HCT116 (cell line): ENCODE measurements around the gene MYADML2. TPM values are rescaled to one million over a fixed set of nuclear protein-coding genes. Genes with fewer than 3 reads are reported as not detected.

Experiments
- ATAC-seq: fragments of 200-7000 bp; cut with Tn5 transposase; 2 replicates; pipeline ENCODE4 v1.9.1; 2020; ENCODE audit warnings: mild to moderate bottlenecking, moderate library complexity
- BruUV-seq: library from RNA; stranded (reverse); fragments of 400-500 nt; replicated peaks from 2 replicates; lab custom pipeline; 2021; lab: Mats Ljungman, UMichigan
- CTCF ChIA-PET: fragments of 300-600 bp; sonication (Branson Sonifier 250); formaldehyde crosslinking; loops from one replicate; lab custom pipeline; 2021; ENCODE audit warnings: antibody characterized with exemption; lab: Charles Lee
- POLR2A ChIA-PET: fragments of 300-600, 350-600 bp; sonication (Branson Sonifier 250); formaldehyde crosslinking; loops from one replicate; lab custom pipeline; 2021; ENCODE audit warnings: antibody characterized with exemption; lab: Charles Lee
- RAD21 ChIA-PET, 2 experiments: fragments of 300-600 bp; sonication (Branson Sonifier 250); formaldehyde crosslinking; loops; one replicate each; lab custom pipeline; 2023; ENCODE audit warnings: low total read pairs in 2 of 2; ENCODE audit not compliant: uncharacterized antibody in 2 of 2, unreplicated experiment in 2 of 2, low non-redundant PET in 1 of 2; lab: Charles Lee
- DNase-seq: peaks from one replicate; pipeline ENCODE4 v3.0.0-alpha.2; 2010; ENCODE audit warnings: low read depth, low spot score
- H2AFZ ChIP-seq: fragments of 200-600 bp; shearing (Covaris generic), sonication (generic); 2 replicates; pipeline ENCODE4 v1.6.1; 2017; ENCODE audit warnings: low read depth, mixed run types, mixed read lengths, antibody characterized with exemption, low read length; ENCODE audit not compliant: poor library complexity, severe bottlenecking
- H3K27ac ChIP-seq: 2 replicates; pipeline ENCODE4 v1.5.1; 2012; ENCODE audit warnings: low read depth, low read length
- H3K27me3 ChIP-seq: fragments of 200-600 bp; sonication (generic); 2 replicates; pipeline ENCODE4 v1.6.1; 2016; ENCODE audit warnings: mixed run types, low read length, mixed read lengths; ENCODE audit not compliant: insufficient read depth
- H3K36me3 ChIP-seq, 2 experiments: fragments of 200-500 bp in 1 of 2; fragments of 200-600 bp in 1 of 2; sonication (Bioruptor generic) in 1 of 2; sonication (generic) in 1 of 2; 2 replicates each; pipeline versions ENCODE4 v1.5.1 to v1.6.1; 2014 to 2016; ENCODE audit warnings: low read length in 2 of 2, inconsistent platforms in 1 of 2, mixed read lengths in 1 of 2, mixed run types in 1 of 2; ENCODE audit not compliant: insufficient read depth in 2 of 2, control insufficient read depth in 1 of 2
- H3K4me1 ChIP-seq, 2 experiments: fragments of 200-600 bp in 1 of 2; sonication (generic) in 1 of 2; 2 replicates each; pipeline versions ENCODE4 v1.5.1 to v1.6.1; 2012 to 2017; ENCODE audit warnings: low read length in 2 of 2, inconsistent platforms in 1 of 2, mild to moderate bottlenecking in 1 of 2, mixed read lengths in 1 of 2, mixed run types in 1 of 2, moderate library complexity in 1 of 2; ENCODE audit not compliant: insufficient read depth in 2 of 2, control insufficient read depth in 1 of 2
- H3K4me2 ChIP-seq: fragments of 200-600 bp; sonication (generic); 2 replicates; pipeline ENCODE4 v1.6.1; 2017; ENCODE audit warnings: mixed run types, low read length, mixed read lengths
- H3K4me3 ChIP-seq, 2 experiments: fragments of 200-600 bp in 1 of 2; sonication (generic) in 1 of 2; replicated peaks in 1 of 2; 2 replicates each; pipeline ENCODE4 v1.5.1; 2011 to 2016; ENCODE audit warnings: low read length in 2 of 2, control low read depth in 1 of 2, low read depth in 1 of 2, mild to moderate bottlenecking in 1 of 2, mixed read lengths in 1 of 2, mixed run types in 1 of 2
- H3K79me2 ChIP-seq: fragments of 200-600 bp; sonication (generic); 2 replicates; pipeline ENCODE4 v1.6.1; 2017; ENCODE audit warnings: mild to moderate bottlenecking, mixed run types, low read length, moderate library complexity, mixed read lengths; ENCODE audit not compliant: insufficient read depth
- H3K9ac ChIP-seq: fragments of 200-600 bp; sonication (generic); 2 replicates; pipeline ENCODE4 v1.6.1; 2016; ENCODE audit warnings: low read length, mixed read lengths
- H3K9me2 ChIP-seq: fragments of 200-600 bp; sonication (generic), shearing (Covaris generic); 2 replicates; pipeline ENCODE4 v1.6.1; 2017; ENCODE audit warnings: mixed run types, mild to moderate bottlenecking, moderate library complexity; ENCODE audit not compliant: insufficient read depth
- H3K9me3 ChIP-seq, 2 experiments: fragments of 200-500 bp in 1 of 2; fragments of 200-600 bp in 1 of 2; sonication (Bioruptor generic) in 1 of 2; sonication (generic) in 1 of 2; 2 replicates each; pipeline ENCODE4 v1.6.1; 2014 to 2017; ENCODE audit warnings: low read length in 2 of 2, mixed read lengths in 2 of 2, inconsistent platforms in 1 of 2, low read depth in 1 of 2, mild to moderate bottlenecking in 1 of 2, mixed run types in 1 of 2, moderate library complexity in 1 of 2; ENCODE audit not compliant: control insufficient read depth in 1 of 2, insufficient read depth in 1 of 2
- H4K20me1 ChIP-seq: fragments of 200-600 bp; sonication (generic), shearing (Covaris generic); 2 replicates; pipeline ENCODE4 v1.6.1; 2017; ENCODE audit warnings: mixed run types, mild to moderate bottlenecking, moderate library complexity; ENCODE audit not compliant: insufficient read depth
- ATF3 ChIP-seq: IDR thresholded peaks from 2 replicates; pipeline ENCODE4 v1.6.1; 2012
- CBX3 ChIP-seq: IDR thresholded peaks from 2 replicates; pipeline ENCODE4 v1.6.1; 2012; ENCODE audit warnings: low read depth
- CEBPB ChIP-seq: IDR thresholded peaks from 2 replicates; pipeline ENCODE4 v1.6.1; 2012; ENCODE audit warnings: low read depth
- CTCF ChIP-seq, 3 experiments: fragments of 200-600 bp in 1 of 3; sonication (generic) in 1 of 3; IDR thresholded peaks in 2 of 3; conservative IDR thresholded peaks in 1 of 3; 2 replicates each; pipeline ENCODE4 v1.5.1; 2012 to 2017; ENCODE audit warnings: low read depth in 2 of 3, low read length in 2 of 3, antibody characterized with exemption in 1 of 3, borderline replicate concordance in 1 of 3, control low read depth in 1 of 3, mild to moderate bottlenecking in 1 of 3, mixed read lengths in 1 of 3, mixed run types in 1 of 3, moderate library complexity in 1 of 3; ENCODE audit not compliant: insufficient read depth in 1 of 3
- EGR1 ChIP-seq: IDR thresholded peaks from 2 replicates; pipeline ENCODE4 v1.6.1; 2012; ENCODE audit warnings: low read depth
- ELF1 ChIP-seq: IDR thresholded peaks from 2 replicates; pipeline ENCODE4 v1.6.1; 2012; ENCODE audit warnings: low read depth, borderline replicate concordance
- FOSL1 ChIP-seq: IDR thresholded peaks from 2 replicates; pipeline ENCODE4 v1.6.1; 2012; ENCODE audit warnings: low read depth
- JUND ChIP-seq: IDR thresholded peaks from 2 replicates; pipeline ENCODE4 v1.6.1; 2012
- SP1 ChIP-seq: IDR thresholded peaks from 2 replicates; pipeline ENCODE4 v1.6.1; 2012; ENCODE audit warnings: low read depth
- TCF7L2 ChIP-seq: IDR thresholded peaks from 2 replicates; pipeline ENCODE4 v1.7.0; 2011; ENCODE audit warnings: borderline replicate concordance, inconsistent platforms; ENCODE audit not compliant: insufficient read depth, insufficient read length; ENCODE audit errors: extremely low read depth
- ZNF274 ChIP-seq: fragments of 200-500 bp; sonication (Bioruptor generic); IDR thresholded peaks from 2 replicates; pipeline ENCODE4 v1.6.1; 2014; ENCODE audit warnings: mild to moderate bottlenecking, low read depth, low read length, inconsistent platforms
- intact Hi-C: fragments of 100-400 bp; cut with micrococcal nuclease; formaldehyde crosslinking; loops from 2 replicates; pipeline ENCODE4 v1.10.0; 2022
- total RNA-seq: library from RNA; stranded (reverse); gene quantifications from one replicate; pipeline ENCODE4 v1.2.1, GENCODE V29; 2021; ENCODE audit not compliant: unreplicated experiment

Gene MYADML2
- total RNA-seq, 1 experiment from 2014 or later = not detected

GRCh38 chr17:81992306-81993102 is 45.5 kb upstream of the MYADML2 start:
- ChIA-PET RAD21 (no interaction called here), CTCF (no interaction called here), POLR2A (no interaction called here)
- no peak overlapping the region for H3K4me2 ChIP-seq
- H3K4me1 ChIP-seq = peaks cover 10 to 11% of the 10 kb centered on the region in 2 experiments; a peak in 3 of 4 replicates
- no peak for TF ChIP-seq CBX3
- no peak for TF ChIP-seq TCF7L2
- TF ChIP-seq CEBPB = no peak
- TF ChIP-seq JUND = no peak
- TF ChIP-seq FOSL1 = no peak
- no peak for TF ChIP-seq ELF1
- no peak for TF ChIP-seq ATF3
- TF ChIP-seq ZNF274 = no peak
- TF ChIP-seq SP1 = no peak
- TF ChIP-seq CTCF (IDR thresholded peaks at IDR 0.05 in 2 of 3, conservative IDR thresholded peaks at IDR 0.05 in 1 of 3; ENCODE audit: borderline replicate concordance in 1 of 3, insufficient read depth in 1 of 3, low read depth in 2 of 3, low read length in 2 of 3) = no peak
- no peak for TF ChIP-seq EGR1
- H2AFZ ChIP-seq = no peak overlapping the region
- no peaks in the 10 kb centered on the region for H4K20me1 ChIP-seq
- no peaks in the 10 kb centered on the region for H3K9me2 ChIP-seq
- ATAC-seq = no peak
- intact Hi-C loops = no loop called here
- H3K9ac ChIP-seq = no peak overlapping the region
- DNase-seq = no peak
- H3K9me3 ChIP-seq = no peaks in the 10 kb centered on the region
- no peaks in the 10 kb centered on the region; a peak in 1 of 4 replicates for H3K36me3 ChIP-seq
- BruUV-seq = no TSS peak
- no peak overlapping the region; the same call in 1 of the 2 replicates for H3K27ac ChIP-seq
- no peaks in the 10 kb centered on the region for H3K79me2 ChIP-seq
- H3K4me3 ChIP-seq = no peak overlapping the region
- no peaks in the 10 kb centered on the region for H3K27me3 ChIP-seq
